Endothelial cell (in vitro differentiated cells): ENCODE measurements around the gene KAZN. TPM values are rescaled to one million over a fixed set of nuclear protein-coding genes. Genes with fewer than 3 reads are reported as not detected.

Experiments used
- DNase-seq: peaks from one replicate; pipeline ENCODE4 v3.0.0; 2021; ENCODE audit warnings: low spot score
- H3K27ac Mint-ChIP-seq: one replicate; pipeline ENCODE4 v1.8.0; 2021; ENCODE audit warnings: mixed read lengths, inconsistent platforms; ENCODE audit not compliant: unreplicated experiment
- H3K27me3 Mint-ChIP-seq: one replicate; pipeline ENCODE4 v1.8.0; 2021; ENCODE audit warnings: mild to moderate bottlenecking, moderate library complexity, mixed read lengths, inconsistent platforms; ENCODE audit not compliant: unreplicated experiment
- H3K36me3 Mint-ChIP-seq: one replicate; pipeline ENCODE4 v1.8.0; 2021; ENCODE audit warnings: mild to moderate bottlenecking, low read depth, mixed read lengths, inconsistent platforms; ENCODE audit not compliant: unreplicated experiment
- H3K4me1 Mint-ChIP-seq: one replicate; pipeline ENCODE4 v1.8.0; 2021; ENCODE audit warnings: mild to moderate bottlenecking, mixed read lengths, inconsistent platforms; ENCODE audit not compliant: unreplicated experiment
- H3K4me3 Mint-ChIP-seq: one replicate; pipeline ENCODE4 v1.8.0; 2021; ENCODE audit warnings: mild to moderate bottlenecking, mixed read lengths, inconsistent platforms; ENCODE audit not compliant: unreplicated experiment
- H3K9me3 Mint-ChIP-seq: one replicate; pipeline ENCODE4 v1.8.0; 2021; ENCODE audit warnings: mixed read lengths, inconsistent platforms; ENCODE audit not compliant: unreplicated experiment
- total RNA-seq: library from RNA; stranded (reverse); fragmentation: NEBNext Ultra II Directional; extraction: Animal tissue kit (Norgen Biotek cat#: 25700); gene quantifications from one replicate; pipeline ENCODE4 v1.2.1, GENCODE V29; 2021; ENCODE audit not compliant: unreplicated experiment
- TF ChIP-seq, protein P1 (sequence below): fragments of 200-600 bp; sonication (generic); IDR thresholded peaks from one replicate; pipeline ENCODE4 v1.5.0; 2021; ENCODE audit warnings: antibody characterized with exemption; ENCODE audit not compliant: unreplicated experiment

Gene KAZN
- total RNA-seq, 1 donor from 2014 or later, result 10.1 TPM

DNA sequence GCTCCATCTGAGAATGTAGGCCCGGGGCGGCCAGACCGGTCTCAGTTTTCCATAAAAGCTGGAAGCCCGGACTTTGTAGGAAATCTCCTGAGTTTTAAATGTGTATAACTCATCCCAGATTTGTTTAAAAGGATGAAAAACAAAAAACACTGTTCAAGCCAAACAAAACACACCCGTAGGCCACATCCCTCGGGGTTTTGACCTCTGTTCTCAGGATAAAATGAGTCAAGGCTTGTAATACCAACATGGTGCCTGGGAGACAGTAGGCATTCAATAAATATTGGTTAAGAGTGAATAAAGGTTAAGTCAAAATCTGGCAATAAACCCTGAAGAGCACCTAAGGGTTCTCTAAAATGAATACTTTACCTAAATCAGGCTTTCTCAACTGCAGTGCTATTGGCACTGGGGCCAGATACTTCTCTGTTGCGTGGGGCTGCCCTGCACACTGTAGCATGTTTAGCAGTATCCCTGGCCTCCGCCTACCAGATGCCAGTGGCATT lies 55.0 kb downstream of the KAZN start:
- Mint-ChIP-seq H3K4me1 (no peaks in the 10 kb centered on the region), H3K4me3 (no peak overlapping the region), H3K9me3 (no peaks in the 10 kb centered on the region), H3K36me3 (no peaks in the 10 kb centered on the region), H3K27me3 (peaks cover 4% of the 10 kb centered on the region), H3K27ac (no peak overlapping the region)
- DNase-seq, result no peak
- TF ChIP-seq, protein P1, sequence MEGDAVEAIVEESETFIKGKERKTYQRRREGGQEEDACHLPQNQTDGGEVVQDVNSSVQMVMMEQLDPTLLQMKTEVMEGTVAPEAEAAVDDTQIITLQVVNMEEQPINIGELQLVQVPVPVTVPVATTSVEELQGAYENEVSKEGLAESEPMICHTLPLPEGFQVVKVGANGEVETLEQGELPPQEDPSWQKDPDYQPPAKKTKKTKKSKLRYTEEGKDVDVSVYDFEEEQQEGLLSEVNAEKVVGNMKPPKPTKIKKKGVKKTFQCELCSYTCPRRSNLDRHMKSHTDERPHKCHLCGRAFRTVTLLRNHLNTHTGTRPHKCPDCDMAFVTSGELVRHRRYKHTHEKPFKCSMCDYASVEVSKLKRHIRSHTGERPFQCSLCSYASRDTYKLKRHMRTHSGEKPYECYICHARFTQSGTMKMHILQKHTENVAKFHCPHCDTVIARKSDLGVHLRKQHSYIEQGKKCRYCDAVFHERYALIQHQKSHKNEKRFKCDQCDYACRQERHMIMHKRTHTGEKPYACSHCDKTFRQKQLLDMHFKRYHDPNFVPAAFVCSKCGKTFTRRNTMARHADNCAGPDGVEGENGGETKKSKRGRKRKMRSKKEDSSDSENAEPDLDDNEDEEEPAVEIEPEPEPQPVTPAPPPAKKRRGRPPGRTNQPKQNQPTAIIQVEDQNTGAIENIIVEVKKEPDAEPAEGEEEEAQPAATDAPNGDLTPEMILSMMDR, result no peak

DNA sequence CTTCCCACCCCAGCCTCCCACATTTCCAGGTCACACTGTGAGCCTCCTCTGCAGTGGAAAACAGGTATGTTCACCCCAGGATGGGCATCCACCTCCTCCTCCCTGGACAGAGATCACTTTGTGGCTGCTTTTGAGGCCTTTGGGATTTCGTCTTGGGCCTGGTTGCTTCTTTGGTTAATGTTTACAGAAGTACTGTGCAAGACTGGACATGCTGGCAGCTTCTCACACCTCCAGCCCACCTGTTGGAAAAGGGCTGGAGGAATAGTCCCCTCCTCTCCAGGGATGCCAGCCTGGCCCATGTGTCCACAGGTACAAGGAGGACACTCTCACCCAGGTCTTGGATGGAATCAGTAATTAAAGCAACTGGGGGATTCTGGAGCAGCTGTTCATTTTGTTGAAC lies 56.1 kb downstream of the KAZN start:
- H3K9me3 Mint-ChIP-seq, result no peaks in the 10 kb centered on the region
- H3K36me3 Mint-ChIP-seq, result no peaks in the 10 kb centered on the region
- TF ChIP-seq, protein P1, result no peak
- H3K4me1 Mint-ChIP-seq, result peaks cover 5% of the 10 kb centered on the region
- peaks cover 4% of the 10 kb centered on the region for H3K27me3 Mint-ChIP-seq
- no peak for DNase-seq
- H3K4me3 Mint-ChIP-seq, result no peak overlapping the region
- no peak overlapping the region for H3K27ac Mint-ChIP-seq

DNA sequence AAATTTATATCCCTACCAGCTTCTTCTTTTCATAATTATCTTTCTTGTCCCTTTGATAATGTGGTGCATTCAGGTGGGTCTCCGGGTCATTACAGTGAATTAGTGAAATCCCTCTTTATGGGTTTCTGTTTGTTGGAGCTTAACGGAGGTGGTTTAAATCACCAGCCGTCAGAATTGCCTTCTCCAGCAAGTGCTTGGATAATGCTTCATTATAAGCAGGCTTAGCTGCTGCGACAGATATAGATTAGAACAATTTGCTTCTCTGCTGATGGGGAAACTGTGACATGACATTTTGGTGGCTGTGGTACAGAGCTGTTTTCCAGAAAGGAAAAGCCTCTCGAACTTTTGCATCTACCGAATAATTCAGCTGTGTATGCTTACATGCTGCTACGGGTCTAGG lies 56.9 kb downstream of the KAZN start:
- H3K4me1 Mint-ChIP-seq, result peaks cover 12% of the 10 kb centered on the region
- H3K27ac Mint-ChIP-seq, result no peak overlapping the region
- no peak for DNase-seq
- no peak overlapping the region for H3K4me3 Mint-ChIP-seq
- H3K36me3 Mint-ChIP-seq, result no peaks in the 10 kb centered on the region
- TF ChIP-seq, protein P1, result no peak
- peaks cover 4% of the 10 kb centered on the region for H3K27me3 Mint-ChIP-seq
- H3K9me3 Mint-ChIP-seq, result no peaks in the 10 kb centered on the region

DNA sequence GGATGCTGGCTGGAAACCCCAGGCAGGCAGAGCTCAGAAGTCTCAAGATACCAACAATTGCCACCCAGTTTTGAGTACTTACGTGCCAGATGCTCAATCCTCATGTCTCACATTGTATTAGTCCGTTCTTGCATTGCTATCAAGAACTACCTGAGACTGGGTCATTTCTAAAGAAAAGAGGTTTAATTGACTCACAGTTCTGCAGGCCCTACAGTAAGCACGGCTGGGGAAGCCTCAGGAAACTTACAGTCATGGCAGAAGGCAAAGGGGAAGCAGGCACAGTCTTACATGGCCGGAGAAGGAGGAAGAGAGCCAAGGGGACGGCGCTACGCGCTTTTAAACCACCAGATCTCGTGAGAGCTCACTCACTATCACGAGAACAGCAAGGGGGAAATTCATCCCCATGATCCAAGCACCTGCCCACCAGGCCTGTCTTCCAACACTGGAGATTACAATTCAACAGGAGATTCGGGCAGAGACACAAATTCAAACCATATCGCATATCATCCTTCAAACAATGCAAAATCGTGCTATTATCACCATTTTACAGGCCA lies 58.0 kb downstream of the KAZN start:
- H3K9me3 Mint-ChIP-seq, result no peaks in the 10 kb centered on the region
- DNase-seq, result no peak
- H3K4me1 Mint-ChIP-seq, result peaks cover 12% of the 10 kb centered on the region
- peaks cover 4% of the 10 kb centered on the region for H3K27me3 Mint-ChIP-seq
- no peak overlapping the region for H3K27ac Mint-ChIP-seq
- TF ChIP-seq, protein P1, result no peak
- H3K4me3 Mint-ChIP-seq, result no peak overlapping the region
- no peaks in the 10 kb centered on the region for H3K36me3 Mint-ChIP-seq

DNA sequence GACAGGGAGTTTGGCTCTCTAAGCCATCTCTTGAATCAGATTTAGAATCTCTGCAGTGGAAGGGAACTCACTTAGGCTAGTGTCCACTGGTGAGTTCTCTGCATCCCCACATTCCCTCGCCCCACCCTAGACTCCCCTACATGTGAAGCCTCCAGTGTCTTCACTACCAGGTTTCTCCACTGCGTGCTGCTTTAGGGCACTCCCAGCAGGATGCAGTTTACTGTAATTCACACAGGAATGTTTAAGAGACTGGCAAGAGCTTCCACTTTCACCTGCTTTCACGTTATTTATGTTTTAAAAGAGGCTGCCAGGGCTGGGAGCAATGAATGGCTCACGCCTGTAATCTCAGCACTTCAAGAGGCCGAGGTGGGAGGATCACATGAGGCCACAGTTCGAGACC lies 60.2 kb downstream of the KAZN start:
- no peaks in the 10 kb centered on the region for H3K36me3 Mint-ChIP-seq
- peaks cover 6% of the 10 kb centered on the region for H3K27me3 Mint-ChIP-seq
- peaks cover 12% of the 10 kb centered on the region for H3K4me1 Mint-ChIP-seq
- no peak overlapping the region for H3K4me3 Mint-ChIP-seq
- peak overlapping the region; percentile 52 for H3K27ac Mint-ChIP-seq
- DNase-seq, result no peak
- H3K9me3 Mint-ChIP-seq, result no peaks in the 10 kb centered on the region
- TF ChIP-seq, protein P1, result no peak
